DMS79 treated with DMSO at 0.1 percent for 48 hours (cell line): ENCODE measurements around the gene ZBTB49.
"Not testable (repeated sequence)": the region's sequence is repeated elsewhere in the genome, so short reads cannot be mapped to it uniquely, and the experiment has no call there.

Source experiments
- DNase-seq: peaks from one replicate; lab custom pipeline; 2025; lab: John Stamatoyannopoulos, UW

ZBTB49 gene, protein sequence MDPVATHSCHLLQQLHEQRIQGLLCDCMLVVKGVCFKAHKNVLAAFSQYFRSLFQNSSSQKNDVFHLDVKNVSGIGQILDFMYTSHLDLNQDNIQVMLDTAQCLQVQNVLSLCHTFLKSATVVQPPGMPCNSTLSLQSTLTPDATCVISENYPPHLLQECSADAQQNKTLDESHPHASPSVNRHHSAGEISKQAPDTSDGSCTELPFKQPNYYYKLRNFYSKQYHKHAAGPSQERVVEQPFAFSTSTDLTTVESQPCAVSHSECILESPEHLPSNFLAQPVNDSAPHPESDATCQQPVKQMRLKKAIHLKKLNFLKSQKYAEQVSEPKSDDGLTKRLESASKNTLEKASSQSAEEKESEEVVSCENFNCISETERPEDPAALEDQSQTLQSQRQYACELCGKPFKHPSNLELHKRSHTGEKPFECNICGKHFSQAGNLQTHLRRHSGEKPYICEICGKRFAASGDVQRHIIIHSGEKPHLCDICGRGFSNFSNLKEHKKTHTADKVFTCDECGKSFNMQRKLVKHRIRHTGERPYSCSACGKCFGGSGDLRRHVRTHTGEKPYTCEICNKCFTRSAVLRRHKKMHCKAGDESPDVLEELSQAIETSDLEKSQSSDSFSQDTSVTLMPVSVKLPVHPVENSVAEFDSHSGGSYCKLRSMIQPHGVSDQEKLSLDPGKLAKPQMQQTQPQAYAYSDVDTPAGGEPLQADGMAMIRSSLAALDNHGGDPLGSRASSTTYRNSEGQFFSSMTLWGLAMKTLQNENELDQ

DNA sequence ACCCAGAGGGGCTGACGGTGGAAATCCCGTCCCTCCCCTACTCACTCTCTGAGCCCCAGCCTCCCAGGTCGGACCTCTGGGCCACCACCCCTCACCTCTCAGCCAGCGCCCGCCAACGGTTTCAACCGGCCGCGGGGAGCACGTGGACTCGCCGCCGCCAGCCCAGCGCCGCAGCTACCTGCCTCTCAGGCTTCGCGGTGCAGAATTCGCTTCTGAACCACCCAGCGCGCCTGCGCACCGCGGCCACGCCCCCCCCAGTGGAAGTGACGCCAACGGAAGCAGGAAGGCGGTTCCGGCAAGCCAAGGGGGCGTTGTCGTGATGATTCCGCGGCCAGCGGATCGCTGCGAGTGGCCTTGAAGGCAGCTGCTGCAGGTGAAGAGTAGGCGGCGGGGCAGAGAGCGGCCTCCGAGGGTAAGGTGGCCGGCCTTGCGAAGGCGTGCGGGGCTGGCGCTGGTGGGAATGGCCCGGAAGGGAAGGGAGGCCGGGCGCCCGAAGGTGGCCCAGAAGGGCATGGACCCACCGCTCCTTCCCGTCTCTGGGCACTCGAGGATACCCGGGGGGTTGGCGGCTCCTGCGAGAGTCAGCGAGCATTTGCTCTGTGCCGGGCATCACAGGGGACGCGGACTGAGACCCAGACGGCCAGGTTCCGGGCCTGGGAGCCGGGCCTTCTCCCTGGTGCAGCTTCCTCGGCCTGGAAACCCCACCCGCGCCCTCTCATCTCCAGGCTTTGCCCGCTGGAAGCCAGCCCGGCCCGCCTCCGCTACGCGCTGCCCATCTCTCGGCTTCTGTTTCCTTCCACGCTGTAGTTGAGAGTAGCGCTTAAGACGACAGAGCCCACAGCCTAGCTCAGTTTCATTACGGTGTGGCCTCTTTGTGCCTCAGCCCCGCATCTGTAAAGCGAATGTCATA lies at the start of gene ZBTB49, which contains the start of gene LYAR:
Gene ZBTB49 (plus strand): TSS at position 311 of the 910 bp plus-strand sequence. CDS start 9,695 bp downstream, outside the sequence.
Gene LYAR (minus strand): TSS at position 214 of the 910 bp plus-strand sequence. CDS start 6,412 bp downstream, outside the sequence.
- DNase-seq: peak; percentile 58

DNA sequence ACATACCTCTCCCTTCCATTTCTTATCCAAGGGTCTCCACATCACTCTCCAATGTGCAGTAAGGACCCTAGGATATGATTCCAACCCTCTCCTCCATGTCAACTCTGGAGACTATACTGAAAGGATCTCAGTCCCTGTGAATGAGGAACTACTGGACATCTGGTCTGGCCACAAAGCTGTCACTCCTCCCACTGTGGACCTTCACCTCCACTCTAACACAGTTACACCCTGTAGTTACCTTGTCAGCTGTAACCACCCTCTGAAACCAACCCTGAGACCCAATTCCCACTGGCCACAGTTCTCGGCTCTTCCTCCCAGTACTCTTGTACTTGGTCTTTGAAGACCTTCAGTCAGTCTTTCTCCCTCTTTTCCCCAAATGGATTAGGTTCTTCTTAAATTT lies 44.9 kb upstream of the ZBTB49 start:
- no peak for DNase-seq

DNA sequence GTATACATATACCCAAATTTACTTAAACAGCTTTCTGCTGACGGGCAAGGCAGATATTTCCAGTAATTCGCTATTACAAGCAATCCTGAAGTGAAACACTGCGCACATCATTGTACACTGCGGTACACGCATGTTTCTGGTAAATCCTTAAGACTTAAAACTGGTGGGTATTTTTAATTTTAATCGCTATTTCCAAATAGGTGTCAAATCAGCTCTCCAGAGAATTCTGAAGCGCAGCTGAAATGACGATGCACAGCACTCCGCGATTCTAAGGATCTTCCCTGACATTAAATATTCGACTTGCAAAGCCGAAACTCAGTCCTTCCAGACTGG lies 42.4 kb upstream of the ZBTB49 start:
- no peak for DNase-seq

DNA sequence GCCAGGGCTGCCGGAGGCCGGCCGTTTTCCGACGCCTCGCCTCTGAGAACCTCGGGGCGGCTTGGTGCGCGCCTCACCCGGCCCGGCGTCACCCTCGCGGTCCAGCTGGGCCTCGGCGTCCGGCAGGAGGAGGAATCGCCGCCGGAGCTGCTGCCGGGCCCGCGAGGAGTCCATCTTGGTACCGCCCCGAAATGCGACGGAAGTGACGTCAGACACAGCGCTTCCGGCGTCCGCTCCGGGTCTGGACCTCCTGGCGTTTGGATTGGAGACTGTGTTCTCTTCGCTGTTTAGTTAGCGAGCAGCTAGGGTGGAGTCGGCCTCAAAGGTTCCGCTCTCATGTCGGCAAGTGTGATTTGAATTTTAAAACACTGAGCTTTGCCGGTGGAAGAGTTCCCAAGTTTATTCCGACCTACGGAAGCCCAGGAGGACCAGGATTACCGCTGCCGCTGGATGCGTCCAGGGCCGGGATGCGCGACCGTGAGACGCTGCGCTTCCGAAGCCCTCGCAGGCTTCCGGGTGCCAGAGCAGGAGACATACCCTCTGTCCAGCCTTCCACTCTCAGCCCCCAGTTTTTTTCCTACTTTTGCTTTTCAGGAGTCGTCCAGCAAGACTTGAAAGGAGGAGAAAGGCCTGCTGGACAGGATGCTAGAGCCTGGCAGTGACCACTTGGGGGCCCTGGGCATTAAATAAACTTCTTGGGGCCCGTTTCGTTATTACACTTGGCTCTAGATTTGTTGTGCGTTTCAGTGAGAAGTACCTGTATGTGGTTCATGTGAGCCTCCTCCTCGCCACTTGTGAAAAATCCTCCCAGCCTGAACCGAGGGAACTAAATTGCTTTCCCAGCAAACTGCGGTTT lies 41.8 kb upstream of the ZBTB49 start, which contains the start of gene TMEM128:
Gene TMEM128 (minus strand): TSS at position 195 of the 856 bp plus-strand sequence. CDS start 21 bp downstream, at position 174.
- DNase-seq: peak; percentile 66

DNA sequence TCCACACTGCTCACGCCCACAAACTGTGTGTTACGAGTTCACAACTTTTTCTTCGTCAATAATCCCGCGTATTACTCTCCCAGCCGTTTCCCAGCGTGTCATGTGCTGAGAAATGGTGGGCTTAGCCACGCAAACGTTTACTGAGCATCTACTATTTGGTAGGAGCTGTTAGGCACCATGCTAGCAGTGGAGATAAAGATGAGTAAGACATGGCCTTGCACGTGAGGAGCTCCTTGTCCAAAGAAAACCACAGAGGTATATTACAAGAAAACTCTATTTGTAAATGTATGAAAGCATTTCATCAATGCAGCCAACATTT lies 41.2 kb upstream of the ZBTB49 start:
- DNase-seq: no peak

DNA sequence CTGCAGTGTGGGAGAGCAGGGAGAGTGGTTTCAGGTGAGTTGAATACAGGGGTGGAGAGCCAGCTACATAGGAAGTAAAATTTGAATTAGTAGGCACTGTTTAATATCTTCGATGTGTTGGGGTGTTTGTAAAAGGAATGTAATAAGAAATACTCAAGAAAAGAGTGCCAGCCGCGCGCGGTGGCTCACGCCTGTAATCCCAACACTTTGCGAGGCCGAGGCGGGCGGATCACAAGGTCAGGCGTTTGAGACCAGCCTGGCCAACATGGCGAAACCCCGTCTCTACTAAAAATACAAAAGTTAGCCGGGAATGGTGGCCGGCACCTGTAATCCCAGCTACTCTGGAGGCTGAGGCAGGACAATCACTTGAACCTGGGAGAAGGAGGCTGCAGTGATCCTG lies 40.7 kb upstream of the ZBTB49 start:
- DNase-seq: not testable (repeated sequence)

DNA sequence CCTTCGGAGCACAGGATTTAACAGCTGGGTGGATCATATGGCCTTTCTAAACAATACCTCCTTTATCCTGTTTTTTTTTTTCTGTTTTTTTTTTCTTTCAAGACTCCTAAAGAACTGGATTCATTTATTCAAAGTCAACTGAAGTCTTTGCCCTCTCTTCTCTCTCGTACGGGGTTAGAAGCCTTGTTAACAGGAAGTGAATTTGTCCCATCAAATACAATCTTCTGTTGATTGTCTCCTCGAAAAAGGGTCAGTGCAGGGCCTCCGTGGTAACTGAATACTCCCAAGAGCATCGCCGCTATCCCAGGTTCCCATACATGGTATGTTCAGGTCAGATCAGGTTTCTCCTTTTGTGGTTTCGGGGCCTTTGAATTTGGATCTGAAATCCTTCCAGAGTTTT lies 40.2 kb upstream of the ZBTB49 start:
- DNase-seq: peak; percentile 79

DNA sequence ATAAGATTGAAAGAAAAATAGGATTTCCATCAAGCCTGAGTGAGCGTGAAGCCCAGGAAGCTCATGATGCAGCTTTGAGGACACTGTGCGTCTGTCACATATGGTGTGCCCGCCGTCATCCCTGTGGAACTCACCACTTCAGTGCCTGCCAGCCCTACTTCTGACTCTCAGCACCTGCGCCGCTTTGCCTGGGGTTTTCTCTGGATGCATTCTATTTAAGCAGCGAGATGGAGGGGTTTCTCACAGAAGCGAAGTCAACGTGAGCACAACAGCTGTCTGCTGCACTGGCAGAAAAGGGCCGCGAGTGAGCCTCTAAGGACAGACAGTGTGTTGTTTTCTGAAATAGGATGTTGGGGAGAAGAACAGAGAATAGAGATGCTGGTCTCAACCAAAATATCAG lies 35.9 kb upstream of the ZBTB49 start:
- no peak for DNase-seq

DNA sequence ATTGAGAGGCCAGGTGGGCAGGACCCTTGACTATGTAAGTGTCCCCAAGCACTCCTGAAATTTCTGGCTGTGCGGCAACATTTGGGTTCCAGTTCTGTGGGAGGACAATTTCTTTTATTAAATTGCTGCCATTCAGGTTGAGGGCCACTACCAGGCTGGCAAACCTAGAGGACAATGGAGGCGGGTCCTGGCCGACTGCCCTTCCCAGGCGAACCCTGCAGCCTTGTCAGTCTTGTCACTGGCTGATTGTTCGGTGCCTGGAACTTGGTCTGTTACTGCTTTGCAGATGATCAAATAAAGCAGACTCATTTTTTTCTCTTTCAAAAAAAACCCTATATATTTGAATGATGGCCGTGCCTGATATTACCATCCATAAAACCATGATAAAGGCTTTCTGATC lies 35.4 kb upstream of the ZBTB49 start:
- DNase-seq: no peak

DNA sequence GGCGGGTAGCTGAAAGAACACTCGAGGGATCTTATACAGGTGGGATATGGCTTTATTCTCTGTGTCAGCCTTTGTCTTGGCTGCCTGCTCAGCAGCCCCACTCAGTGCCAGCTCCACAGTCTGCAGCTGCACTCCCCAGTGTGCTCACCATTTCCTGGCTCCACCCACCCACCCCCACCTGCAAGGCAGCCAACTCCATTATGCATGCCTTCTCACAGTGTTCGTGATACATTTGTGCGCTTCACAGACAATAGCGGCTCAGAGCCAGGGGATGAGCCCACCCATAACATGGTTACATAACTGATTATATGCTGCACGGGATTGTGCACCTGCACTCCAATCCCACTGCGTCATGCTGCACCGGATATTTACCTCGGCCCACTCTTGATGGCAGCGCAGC lies 33.3 kb upstream of the ZBTB49 start:
- DNase-seq: no peak

DNA sequence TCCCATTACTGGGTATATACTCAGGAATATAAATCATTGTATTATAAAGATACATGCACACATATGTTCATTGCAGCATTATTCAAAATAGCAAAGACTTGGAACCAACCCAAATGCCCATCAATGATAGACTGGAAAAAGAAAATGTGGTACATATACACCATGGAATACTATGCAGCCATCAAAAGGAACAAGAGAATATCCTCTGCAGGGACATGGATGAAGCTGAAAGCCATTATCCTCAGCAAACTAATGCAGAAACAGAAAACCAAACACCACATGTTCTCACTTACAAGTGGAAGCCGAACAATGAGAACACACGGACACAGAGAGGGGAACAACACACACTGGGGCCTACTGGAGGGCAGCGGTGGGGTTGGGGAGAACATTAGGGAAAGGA lies 32.3 kb upstream of the ZBTB49 start:
- DNase-seq: not testable (repeated sequence)

DNA sequence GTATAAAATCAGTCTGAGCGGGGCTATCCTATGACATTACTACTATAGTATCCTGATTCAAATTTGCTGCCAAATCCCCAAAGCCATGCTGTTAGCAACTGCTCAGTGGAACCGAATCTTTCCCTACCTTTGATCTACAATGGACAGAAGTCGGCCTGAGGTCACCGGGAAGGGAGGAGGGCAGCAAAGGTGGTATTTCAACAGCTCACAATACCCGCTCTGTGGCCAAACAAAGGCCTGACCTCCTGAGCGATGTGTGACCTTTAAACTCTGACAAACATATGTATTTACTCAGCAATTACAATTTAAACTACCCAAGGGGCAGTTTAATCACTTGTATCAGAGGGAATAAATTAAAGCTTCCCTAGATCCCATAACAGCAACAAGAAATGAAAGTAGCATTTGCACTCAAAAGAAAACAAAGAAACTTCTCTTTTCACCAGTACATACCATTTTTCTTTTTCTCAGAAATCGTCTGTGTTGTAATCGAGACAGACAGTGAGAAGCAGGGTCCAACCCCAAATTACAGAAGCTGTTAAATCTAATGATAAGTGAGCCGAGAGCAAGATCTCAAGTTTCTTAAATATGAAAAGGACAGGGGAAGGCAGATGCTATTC lies 30.5 kb upstream of the ZBTB49 start:
- no peak for DNase-seq

DNA sequence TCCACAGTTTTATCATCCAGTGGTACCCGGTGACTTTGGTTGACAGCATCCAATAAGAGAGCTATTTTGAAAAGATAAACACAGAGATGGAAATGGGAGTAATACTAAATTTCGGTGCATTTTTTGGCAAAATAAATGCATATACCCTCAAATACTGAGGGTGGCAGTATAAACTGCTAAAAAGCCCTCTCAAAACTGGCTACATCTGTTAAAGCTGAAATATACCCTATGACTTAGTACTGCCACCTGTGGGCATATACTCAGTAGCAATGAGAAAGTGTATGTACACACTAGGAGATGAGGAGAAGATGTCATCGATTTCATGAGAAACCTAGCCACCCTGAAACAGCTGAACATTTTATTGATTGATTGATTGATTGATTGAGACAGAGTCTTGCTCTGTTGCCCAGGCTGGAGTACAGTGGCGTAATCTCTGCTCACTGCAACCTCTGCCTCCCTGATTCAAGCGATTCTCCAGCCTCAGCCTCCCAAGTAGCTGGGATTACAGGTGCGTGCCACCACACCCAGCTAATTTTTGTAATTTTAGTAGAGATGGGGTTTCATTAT lies 29.8 kb upstream of the ZBTB49 start:
- no peak for DNase-seq

DNA sequence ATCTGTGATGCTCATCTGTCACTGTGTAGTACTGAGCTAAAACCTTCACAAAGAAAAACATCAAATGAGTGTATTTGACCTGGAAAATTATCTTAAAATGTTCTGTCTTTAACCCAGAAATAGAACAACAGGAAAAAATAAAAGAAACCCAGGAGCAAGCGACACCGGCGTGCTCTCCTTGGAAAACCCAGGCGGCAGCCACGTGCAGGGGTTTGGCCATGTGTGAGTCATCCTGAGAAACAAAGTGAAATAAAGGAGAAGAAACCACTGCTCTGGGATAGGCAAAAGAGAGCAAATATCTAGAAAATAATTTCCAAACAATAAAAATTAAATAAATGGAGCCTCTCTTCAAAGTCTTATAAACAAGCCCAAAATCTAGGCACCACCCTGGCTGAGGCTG lies 22.1 kb upstream of the ZBTB49 start:
- DNase-seq: no peak

DNA sequence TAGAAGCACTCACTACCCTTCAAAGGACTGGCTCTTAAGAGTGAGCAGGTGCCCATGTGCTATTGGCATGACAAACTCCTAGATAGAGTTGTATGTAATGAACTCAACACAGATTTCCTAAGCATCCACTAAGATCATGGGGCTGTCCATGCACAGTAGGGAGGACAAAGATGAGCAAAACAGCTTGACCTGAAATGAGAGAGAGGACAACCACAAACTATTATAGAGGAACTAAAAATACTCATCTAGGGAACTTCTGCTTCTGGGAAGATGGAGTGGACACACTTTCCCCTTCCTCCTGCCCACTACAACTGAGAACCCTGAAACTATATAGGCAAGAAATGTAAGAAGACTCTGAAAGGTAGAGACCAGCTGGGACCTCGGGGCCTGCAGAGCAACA lies 21.3 kb upstream of the ZBTB49 start:
- DNase-seq: no peak

DNA sequence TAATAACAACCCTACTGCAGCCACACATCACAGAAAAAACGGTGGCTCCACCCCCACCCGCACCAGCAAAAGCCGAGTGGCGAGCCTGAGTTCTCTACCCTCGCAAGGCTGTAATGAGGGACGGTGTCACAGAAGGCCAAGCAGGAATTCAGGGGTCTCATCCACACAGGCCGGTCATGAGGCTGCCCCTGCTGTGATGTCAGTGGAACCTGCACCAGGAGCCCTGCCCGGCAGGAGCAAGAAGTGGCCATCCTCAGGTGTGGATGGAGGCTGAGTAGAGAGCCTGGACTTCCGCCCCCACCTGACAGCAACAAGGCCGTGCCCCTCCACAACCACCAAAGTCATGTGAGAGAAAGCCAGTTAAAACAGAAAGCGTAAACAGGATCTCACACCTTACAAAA lies 20.7 kb upstream of the ZBTB49 start:
- no peak for DNase-seq

DNA sequence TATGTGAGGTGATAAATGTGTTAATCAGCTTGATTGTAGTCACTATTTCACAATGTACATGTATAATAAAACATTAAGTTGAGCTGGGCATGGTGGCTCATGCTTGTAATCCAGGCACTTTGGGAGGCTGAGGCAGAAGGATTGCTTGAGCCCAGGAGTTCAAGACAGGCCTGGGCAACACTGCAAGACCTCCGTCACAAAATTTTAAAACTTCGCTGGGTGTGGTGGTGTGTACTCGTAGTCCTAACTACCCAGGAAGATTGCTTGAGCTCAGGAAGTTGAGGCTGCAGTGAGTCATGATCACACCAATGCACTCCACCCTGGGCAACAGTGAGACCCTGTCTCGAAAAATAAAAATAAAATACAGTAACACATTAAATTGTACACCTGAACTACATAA lies 20.2 kb upstream of the ZBTB49 start:
- DNase-seq: no peak

DNA sequence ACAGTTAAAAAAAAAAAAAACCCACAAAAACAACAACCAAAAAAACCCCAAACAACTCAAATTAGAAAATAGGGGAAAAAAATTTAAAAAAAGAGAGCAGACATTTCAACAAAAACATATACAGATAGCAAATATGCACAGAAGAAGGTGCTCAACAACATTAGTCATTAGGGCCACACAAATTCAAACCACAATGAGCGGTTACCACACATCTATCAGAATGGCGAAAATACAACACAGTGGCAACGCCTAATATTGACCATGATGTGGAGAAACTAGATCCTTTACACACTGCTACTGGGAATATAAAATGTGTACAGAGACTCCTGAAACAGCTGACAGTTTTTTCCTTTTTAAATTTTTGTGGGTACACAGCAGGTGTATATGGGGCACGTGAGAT lies 19.5 kb upstream of the ZBTB49 start:
- DNase-seq: no peak

DNA sequence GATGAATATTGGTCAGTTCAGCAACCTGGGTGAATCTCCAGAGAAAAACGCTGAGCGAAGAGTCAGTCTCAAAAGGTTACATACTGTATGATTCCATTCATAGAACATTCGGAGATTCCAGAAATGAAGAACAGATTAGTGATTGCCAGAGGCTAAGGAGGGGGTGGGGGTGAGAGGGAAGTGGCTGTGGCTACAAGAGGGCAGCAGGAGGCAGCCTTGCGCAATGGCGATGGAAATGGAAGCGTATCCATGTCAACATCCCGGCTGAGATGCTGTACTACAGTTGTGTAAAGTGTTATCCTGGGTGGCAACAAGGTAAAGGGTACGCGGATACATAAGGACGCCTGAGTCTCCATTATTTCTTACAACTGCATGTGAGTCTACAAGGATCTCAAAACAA lies 18.1 kb upstream of the ZBTB49 start:
- no peak for DNase-seq

DNA sequence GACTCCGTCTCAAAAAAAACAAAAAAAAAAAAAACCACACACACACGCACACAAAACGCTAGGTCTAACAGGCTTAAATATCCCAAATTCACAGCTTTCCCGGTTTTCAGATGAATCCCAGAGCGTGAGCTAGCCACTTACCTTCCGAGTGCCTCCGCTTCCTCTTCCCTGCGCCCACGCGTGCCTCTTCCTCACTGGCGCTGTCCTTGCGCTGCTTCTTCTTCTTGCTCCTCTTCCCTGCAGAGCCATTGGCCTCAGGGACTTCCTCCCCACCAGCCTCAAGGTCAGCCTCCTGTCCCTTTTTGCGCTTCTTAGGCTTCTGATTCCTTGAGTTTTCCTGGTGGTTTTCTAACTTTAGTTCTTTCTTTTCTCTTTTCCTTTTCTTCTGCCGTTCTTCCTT lies 15.8 kb upstream of the ZBTB49 start:
- DNase-seq: no peak

DNA sequence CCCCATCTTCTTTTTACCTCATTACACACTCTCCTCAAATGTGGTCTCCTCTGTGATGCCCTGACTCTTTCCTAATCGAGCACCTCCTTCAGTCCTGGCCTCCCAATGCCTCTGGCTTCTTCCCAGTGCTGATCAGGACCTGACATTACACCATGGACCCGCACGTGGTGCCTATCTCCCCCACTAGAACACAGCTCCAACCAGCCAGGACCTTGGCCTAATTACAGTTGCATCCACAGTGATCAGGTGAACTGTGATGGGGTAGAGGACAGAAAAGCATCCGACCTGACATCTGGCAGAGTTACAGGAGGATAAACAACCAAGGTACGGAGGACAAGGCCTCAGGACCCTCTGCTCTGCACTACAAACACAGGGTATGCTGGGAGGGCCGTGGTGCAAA lies 12.5 kb upstream of the ZBTB49 start:
- no peak for DNase-seq
